HEK293T (cell line): ENCODE results near the gene ANO6.

ENCODE experiments used
- FOXA1 ChIP-seq: fragments of 450-650 bp; IDR thresholded peaks from 2 replicates; pipeline ENCODE4 v1.6.1; 2016; ENCODE audit warnings: mild to moderate bottlenecking
- HDGF ChIP-seq: fragments of 450-650 bp; IDR thresholded peaks from 2 replicates; pipeline ENCODE4 v1.6.1; 2017; ENCODE audit warnings: antibody characterized with exemption, borderline replicate concordance
- LEF1 ChIP-seq: fragments of 450-650 bp; IDR thresholded peaks from 2 replicates; pipeline ENCODE4 v1.6.1; 2017; ENCODE audit warnings: mild to moderate bottlenecking, borderline replicate concordance
- TARDBP ChIP-seq: fragments of 450-650 bp; IDR thresholded peaks from 2 replicates; pipeline ENCODE4 v1.6.1; 2016
- ZNF384 ChIP-seq: fragments of 450-650 bp; IDR thresholded peaks from 2 replicates; pipeline ENCODE4 v1.6.1; 2016

DNA sequence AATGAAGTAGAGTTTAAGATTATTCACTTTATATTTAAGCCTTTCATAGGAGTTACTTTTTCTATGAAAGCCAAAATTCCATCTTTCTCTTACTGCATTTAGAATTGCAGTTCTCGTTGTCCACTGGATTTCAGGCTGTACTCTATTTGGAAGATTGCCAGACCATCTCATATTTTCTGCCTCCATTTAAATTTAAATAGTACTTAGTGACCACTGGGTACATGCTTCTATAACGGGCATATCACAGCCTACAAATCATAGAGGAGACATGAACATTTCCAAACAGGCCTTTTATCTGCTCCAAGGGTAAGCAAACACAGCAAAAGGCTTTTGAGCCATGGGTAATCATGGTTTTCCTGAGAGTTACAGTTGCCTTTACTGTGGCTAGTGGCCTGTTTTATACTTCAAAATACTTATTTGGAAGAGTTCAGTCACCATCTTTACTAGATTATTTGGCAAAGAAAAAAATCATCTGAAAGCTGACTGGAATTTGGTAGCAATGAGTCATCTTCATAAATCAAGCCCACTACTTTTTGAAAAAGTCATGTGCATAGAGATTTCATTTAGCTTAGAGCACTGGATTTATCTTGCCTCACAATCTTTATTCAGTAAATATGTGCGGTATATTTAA, 15.7 kb downstream of the ANO6 start:
- TF ChIP-seq TARDBP (no peak), FOXA1 (no peak), ZNF384 (no peak), HDGF (no peak), LEF1 (no peak)
